WTC11 (cell line): ENCODE data around the gene FCHSD2. TPM values are rescaled to one million over a fixed set of nuclear protein-coding genes. Genes with fewer than 3 reads are reported as not detected.

Source experiments
- ATAC-seq: fragments of 200-7000 bp; cut with Tn5 transposase; 2 replicates; pipeline ENCODE4 v1.10.0; 2021; ENCODE audit warnings: mild to moderate bottlenecking, moderate library complexity
- CTCF ChIA-PET: fragments of 300-600 bp; sonication (Branson Sonifier 250); formaldehyde crosslinking; loops from one replicate; lab custom pipeline; 2021; ENCODE audit warnings: antibody characterized with exemption; lab: Charles Lee
- POLR2A ChIA-PET: fragments of 350-600 bp; sonication (Branson Sonifier 250); formaldehyde crosslinking; loops from one replicate; lab custom pipeline; 2021; ENCODE audit warnings: antibody characterized with exemption; lab: Charles Lee
- DNase-seq: peaks from one replicate; pipeline ENCODE4 v3.0.0; 2021; ENCODE audit warnings: low spot score
- H3K27ac Mint-ChIP-seq: 2 replicates; pipeline ENCODE4 v1.8.0; 2021; ENCODE audit warnings: mixed read lengths
- H3K27me3 Mint-ChIP-seq: 2 replicates; pipeline ENCODE4 v1.8.0; 2021; ENCODE audit warnings: low read depth, mild to moderate bottlenecking, moderate library complexity, mixed read lengths
- H3K36me3 Mint-ChIP-seq: 2 replicates; pipeline ENCODE4 v1.8.0; 2021; ENCODE audit warnings: mixed read lengths
- H3K4me1 Mint-ChIP-seq: 2 replicates; pipeline ENCODE4 v1.8.0; 2022; ENCODE audit warnings: mixed read lengths
- H3K4me3 Mint-ChIP-seq: 2 replicates; pipeline ENCODE4 v1.8.0; 2021; ENCODE audit warnings: mild to moderate bottlenecking, moderate library complexity, mixed read lengths
- H3K9me3 Mint-ChIP-seq: 2 replicates; pipeline ENCODE4 v1.8.0; 2021; ENCODE audit warnings: mixed read lengths
- CBFB ChIP-seq: sonication (generic); formaldehyde crosslinking; IDR thresholded peaks from 2 replicates; pipeline ENCODE4 v1.8.1; 2022; ENCODE audit warnings: mild to moderate bottlenecking, low read depth, missing genetic modification reagents
- ELF4 ChIP-seq: sonication (generic); formaldehyde crosslinking; IDR thresholded peaks from 2 replicates; pipeline ENCODE4 v1.8.1; 2022; ENCODE audit warnings: low read depth, mild to moderate bottlenecking, moderate library complexity, missing genetic modification reagents
- ETV6 ChIP-seq: sonication (generic); formaldehyde crosslinking; IDR thresholded peaks from 2 replicates; pipeline ENCODE4 v1.8.1; 2022; ENCODE audit warnings: mild to moderate bottlenecking, missing genetic modification reagents
- HMGA2 ChIP-seq: fragments of 250-450 bp; sonication (Bioruptor Pico); IDR thresholded peaks from 2 replicates; pipeline ENCODE4 v1.4.0; 2021; ENCODE audit warnings: mild to moderate bottlenecking, moderate library complexity
- MYBL2 ChIP-seq: sonication (generic); formaldehyde crosslinking; IDR thresholded peaks from 2 replicates; pipeline ENCODE4 v1.8.1; 2023; ENCODE audit warnings: mild to moderate bottlenecking, moderate library complexity, missing genetic modification reagents
- PRRX2 ChIP-seq: fragments of 250-450 bp; sonication (Bioruptor Pico); IDR thresholded peaks from 2 replicates; pipeline ENCODE4 v1.8.0; 2021; ENCODE audit warnings: mild to moderate bottlenecking
- RORB ChIP-seq: fragments of 250-450 bp; sonication (Bioruptor Pico); IDR thresholded peaks from 2 replicates; pipeline ENCODE4 v1.9.0; 2021; ENCODE audit warnings: mild to moderate bottlenecking
- SP1 ChIP-seq: sonication (generic); formaldehyde crosslinking; conservative IDR thresholded peaks from 2 replicates; pipeline ENCODE4 v1.8.1; 2022; ENCODE audit warnings: missing genetic modification reagents
- TCF7 ChIP-seq: sonication (generic); formaldehyde crosslinking; IDR thresholded peaks from 2 replicates; pipeline ENCODE4 v1.8.0; 2022; ENCODE audit warnings: mild to moderate bottlenecking, low read depth, missing genetic modification reagents, moderate library complexity
- ZNF121 ChIP-seq: sonication (generic); formaldehyde crosslinking; IDR thresholded peaks from 2 replicates; pipeline ENCODE4 v1.8.0; 2023; ENCODE audit warnings: missing genetic modification reagents
- ZNF219 ChIP-seq: sonication (generic); formaldehyde crosslinking; IDR thresholded peaks from 2 replicates; pipeline ENCODE4 v1.8.0; 2023; ENCODE audit warnings: missing genetic modification reagents, mild to moderate bottlenecking, borderline replicate concordance
- ZNF317 ChIP-seq: sonication (generic); formaldehyde crosslinking; IDR thresholded peaks from 2 replicates; pipeline ENCODE4 v1.8.1; 2023; ENCODE audit warnings: low read depth, mild to moderate bottlenecking, moderate library complexity, missing genetic modification reagents, borderline replicate concordance
- ZNF396 ChIP-seq: fragments of 250-450 bp; sonication (Bioruptor Pico); IDR thresholded peaks from 2 replicates; pipeline ENCODE4 v1.8.0; 2021; ENCODE audit warnings: mild to moderate bottlenecking, moderate library complexity, borderline replicate concordance
- ZNF423 ChIP-seq: fragments of 250-450 bp; sonication (Bioruptor Pico); IDR thresholded peaks from 2 replicates; pipeline ENCODE4 v2.1.2; 2022; ENCODE audit warnings: mild to moderate bottlenecking, moderate library complexity
- total RNA-seq: library from RNA; stranded (reverse); gene quantifications from 3 replicates; pipeline ENCODE4 v1.2.3, GENCODE V29; 2021
- TF ChIP-seq, protein P1 (sequence below): fragments of 250-450 bp; sonication (Bioruptor Pico); IDR thresholded peaks from 2 replicates; pipeline ENCODE4 v1.9.0; 2021; ENCODE audit warnings: mild to moderate bottlenecking, borderline replicate concordance
- TF ChIP-seq, protein P2 (sequence below): sonication (generic); formaldehyde crosslinking; IDR thresholded peaks from 2 replicates; pipeline ENCODE4 v1.8.1; 2023; ENCODE audit warnings: mild to moderate bottlenecking, missing genetic modification reagents
- TF ChIP-seq, protein P3 (sequence below): sonication (generic); formaldehyde crosslinking; IDR thresholded peaks from 2 replicates; pipeline ENCODE4 v1.8.1; 2023; ENCODE audit warnings: mild to moderate bottlenecking, missing genetic modification reagents, moderate library complexity
- TF ChIP-seq, protein P4 (sequence below): fragments of 250-450 bp; sonication (Bioruptor Pico); conservative IDR thresholded peaks from 2 replicates; pipeline ENCODE4 v1.9.0; 2021; ENCODE audit warnings: mild to moderate bottlenecking
- TF ChIP-seq, protein P5 (sequence below): sonication (generic); formaldehyde crosslinking; IDR thresholded peaks from 2 replicates; pipeline ENCODE4 v1.8.0; 2022; ENCODE audit warnings: mild to moderate bottlenecking, missing genetic modification reagents

The FCHSD2 gene
- total RNA-seq, 1 experiment from 2014 or later = 10.1 TPM

DNA sequence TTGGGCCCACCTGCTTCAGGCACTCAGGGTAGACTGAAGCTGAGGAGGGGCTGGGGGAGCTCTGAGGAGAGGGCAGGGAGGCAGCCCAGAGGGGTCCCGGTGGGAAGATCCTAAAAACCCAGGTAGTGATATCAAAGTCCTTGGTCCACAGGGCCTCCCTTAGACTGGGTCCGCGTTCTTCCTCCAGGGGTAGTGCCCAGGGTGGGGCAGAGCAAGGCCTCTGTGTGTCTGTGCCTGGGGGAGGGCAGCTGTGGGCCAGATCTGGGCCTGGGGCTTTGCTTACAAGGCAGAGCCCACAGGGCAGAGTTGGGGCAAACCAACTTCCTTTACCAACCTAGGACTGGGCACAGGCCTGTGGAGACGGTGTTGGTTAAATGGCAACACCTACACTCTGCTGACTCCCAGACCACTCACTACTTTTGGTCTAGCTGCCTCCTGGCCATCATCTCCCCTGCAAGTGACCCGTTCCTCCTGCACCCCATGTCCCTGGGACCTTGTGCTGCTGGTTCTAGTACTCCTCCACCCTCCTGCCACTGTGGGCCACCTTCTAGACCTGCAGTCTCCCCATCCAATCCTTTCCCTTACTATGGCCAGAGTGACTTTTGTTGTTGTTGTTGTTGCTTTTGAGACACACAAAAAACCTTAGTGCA, 312.1 kb downstream of the FCHSD2 start:
- Mint-ChIP-seq H3K27ac (no peak overlapping the region), H3K27me3 (peaks cover 6% of the 10 kb centered on the region), H3K36me3 (no peaks in the 10 kb centered on the region), H3K4me3 (no peak overlapping the region), H3K9me3 (no peaks in the 10 kb centered on the region), H3K4me1 (peaks cover 9% of the 10 kb centered on the region)
- no peak for DNase-seq
- ChIA-PET CTCF (interaction anchor here (0.8 to 8.7 kb wide), 4 partner anchors 105 to 358 kb away, joined by 3 to 83 read pairs (median 3); partner anchors contain the start of gene FCHSD2), POLR2A (no interaction called here)
- no peak for TF ChIP-seq ZNF423 (CRISPR knock-in tag)
- TF ChIP-seq ETV6 (CRISPR knock-in tag) = no peak
- TF ChIP-seq, protein P1, sequence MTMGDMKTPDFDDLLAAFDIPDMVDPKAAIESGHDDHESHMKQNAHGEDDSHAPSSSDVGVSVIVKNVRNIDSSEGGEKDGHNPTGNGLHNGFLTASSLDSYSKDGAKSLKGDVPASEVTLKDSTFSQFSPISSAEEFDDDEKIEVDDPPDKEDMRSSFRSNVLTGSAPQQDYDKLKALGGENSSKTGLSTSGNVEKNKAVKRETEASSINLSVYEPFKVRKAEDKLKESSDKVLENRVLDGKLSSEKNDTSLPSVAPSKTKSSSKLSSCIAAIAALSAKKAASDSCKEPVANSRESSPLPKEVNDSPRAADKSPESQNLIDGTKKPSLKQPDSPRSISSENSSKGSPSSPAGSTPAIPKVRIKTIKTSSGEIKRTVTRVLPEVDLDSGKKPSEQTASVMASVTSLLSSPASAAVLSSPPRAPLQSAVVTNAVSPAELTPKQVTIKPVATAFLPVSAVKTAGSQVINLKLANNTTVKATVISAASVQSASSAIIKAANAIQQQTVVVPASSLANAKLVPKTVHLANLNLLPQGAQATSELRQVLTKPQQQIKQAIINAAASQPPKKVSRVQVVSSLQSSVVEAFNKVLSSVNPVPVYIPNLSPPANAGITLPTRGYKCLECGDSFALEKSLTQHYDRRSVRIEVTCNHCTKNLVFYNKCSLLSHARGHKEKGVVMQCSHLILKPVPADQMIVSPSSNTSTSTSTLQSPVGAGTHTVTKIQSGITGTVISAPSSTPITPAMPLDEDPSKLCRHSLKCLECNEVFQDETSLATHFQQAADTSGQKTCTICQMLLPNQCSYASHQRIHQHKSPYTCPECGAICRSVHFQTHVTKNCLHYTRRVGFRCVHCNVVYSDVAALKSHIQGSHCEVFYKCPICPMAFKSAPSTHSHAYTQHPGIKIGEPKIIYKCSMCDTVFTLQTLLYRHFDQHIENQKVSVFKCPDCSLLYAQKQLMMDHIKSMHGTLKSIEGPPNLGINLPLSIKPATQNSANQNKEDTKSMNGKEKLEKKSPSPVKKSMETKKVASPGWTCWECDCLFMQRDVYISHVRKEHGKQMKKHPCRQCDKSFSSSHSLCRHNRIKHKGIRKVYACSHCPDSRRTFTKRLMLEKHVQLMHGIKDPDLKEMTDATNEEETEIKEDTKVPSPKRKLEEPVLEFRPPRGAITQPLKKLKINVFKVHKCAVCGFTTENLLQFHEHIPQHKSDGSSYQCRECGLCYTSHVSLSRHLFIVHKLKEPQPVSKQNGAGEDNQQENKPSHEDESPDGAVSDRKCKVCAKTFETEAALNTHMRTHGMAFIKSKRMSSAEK (CRISPR knock-in tag) = no peak
- TF ChIP-seq TCF7 (CRISPR knock-in tag) = no peak
- TF ChIP-seq ZNF396 (CRISPR knock-in tag) = no peak
- TF ChIP-seq ZNF121 (CRISPR knock-in tag) = no peak
- no peak for ATAC-seq

DNA sequence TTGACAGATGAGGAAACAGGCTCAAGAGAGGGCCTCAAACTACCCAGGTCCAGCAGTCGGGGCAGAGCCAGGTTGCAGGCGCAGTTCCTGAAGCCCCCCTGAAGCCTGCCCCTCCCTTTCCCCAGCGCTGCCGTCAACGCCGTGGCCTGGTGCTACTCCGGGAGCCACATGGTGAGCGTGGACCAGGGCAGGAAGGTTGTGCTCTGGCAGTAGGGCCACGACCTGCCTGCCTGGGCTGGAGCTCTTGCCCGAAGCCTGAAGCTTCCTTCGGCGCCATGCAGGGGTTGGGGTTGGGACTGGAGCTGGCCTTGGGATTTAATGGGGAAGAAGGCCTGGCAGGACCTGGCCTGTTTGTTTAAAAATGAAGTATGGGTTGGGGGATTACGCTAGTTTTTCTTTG, 312.9 kb downstream of the FCHSD2 start:
- H3K4me1 Mint-ChIP-seq = peaks cover 9% of the 10 kb centered on the region
- TF ChIP-seq, protein P2, sequence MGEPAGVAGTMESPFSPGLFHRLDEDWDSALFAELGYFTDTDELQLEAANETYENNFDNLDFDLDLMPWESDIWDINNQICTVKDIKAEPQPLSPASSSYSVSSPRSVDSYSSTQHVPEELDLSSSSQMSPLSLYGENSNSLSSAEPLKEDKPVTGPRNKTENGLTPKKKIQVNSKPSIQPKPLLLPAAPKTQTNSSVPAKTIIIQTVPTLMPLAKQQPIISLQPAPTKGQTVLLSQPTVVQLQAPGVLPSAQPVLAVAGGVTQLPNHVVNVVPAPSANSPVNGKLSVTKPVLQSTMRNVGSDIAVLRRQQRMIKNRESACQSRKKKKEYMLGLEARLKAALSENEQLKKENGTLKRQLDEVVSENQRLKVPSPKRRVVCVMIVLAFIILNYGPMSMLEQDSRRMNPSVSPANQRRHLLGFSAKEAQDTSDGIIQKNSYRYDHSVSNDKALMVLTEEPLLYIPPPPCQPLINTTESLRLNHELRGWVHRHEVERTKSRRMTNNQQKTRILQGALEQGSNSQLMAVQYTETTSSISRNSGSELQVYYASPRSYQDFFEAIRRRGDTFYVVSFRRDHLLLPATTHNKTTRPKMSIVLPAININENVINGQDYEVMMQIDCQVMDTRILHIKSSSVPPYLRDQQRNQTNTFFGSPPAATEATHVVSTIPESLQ = no peak
- TF ChIP-seq, protein P3, sequence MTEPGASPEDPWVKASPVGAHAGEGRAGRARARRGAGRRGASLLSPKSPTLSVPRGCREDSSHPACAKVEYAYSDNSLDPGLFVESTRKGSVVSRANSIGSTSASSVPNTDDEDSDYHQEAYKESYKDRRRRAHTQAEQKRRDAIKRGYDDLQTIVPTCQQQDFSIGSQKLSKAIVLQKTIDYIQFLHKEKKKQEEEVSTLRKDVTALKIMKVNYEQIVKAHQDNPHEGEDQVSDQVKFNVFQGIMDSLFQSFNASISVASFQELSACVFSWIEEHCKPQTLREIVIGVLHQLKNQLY (CRISPR knock-in tag) = no peak
- TF ChIP-seq CBFB = no peak
- TF ChIP-seq, all 79 proteins: peak for 0
- ChIA-PET POLR2A (no interaction called here), CTCF (interaction anchor here (0.8 to 8.7 kb wide), 4 partner anchors 104 to 358 kb away, joined by 3 to 83 read pairs (median 3); partner anchors contain the start of gene FCHSD2)
- Mint-ChIP-seq H3K4me3 (no peak overlapping the region), H3K36me3 (no peaks in the 10 kb centered on the region), H3K27ac (no peak overlapping the region), H3K27me3 (peaks cover 11% of the 10 kb centered on the region), H3K9me3 (no peaks in the 10 kb centered on the region)
- DNase-seq (no peak), ATAC-seq (no peak)

DNA sequence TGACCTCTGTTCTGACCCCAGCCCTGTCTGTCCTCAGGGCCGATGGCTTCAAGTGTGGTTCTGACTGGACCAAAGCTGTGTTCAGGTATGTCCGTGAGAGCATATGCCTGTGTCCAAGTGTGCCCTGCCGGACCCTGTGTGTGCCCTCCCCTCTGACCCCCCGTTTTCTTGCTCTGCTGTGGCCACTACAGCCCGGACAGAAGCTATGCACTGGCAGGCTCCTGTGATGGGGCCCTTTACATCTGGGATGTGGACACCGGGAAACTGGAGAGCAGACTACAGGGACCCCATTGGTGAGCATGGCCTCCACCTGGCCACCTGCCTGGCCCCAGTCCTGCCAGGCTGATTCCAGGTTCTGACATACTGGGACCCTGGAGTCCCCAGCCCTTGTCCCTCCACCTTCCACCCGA, 313.4 kb downstream of the FCHSD2 start:
- ATAC-seq (no peak), DNase-seq (no peak)
- Mint-ChIP-seq H3K9me3 (no peaks in the 10 kb centered on the region), H3K4me3 (no peak overlapping the region), H3K27me3 (peaks cover 16% of the 10 kb centered on the region), H3K36me3 (no peaks in the 10 kb centered on the region), H3K27ac (no peak overlapping the region; the same call in 1 of the 2 replicates), H3K4me1 (peaks cover 9% of the 10 kb centered on the region)
- POLR2A ChIA-PET = no interaction called here
- TF ChIP-seq CBFB (no peak), ZNF317 (CRISPR knock-in tag) (no peak), ELF4 (CRISPR knock-in tag) (no peak), ZNF219 (CRISPR knock-in tag) (no peak), PRRX2 (CRISPR knock-in tag) (no peak), HMGA2 (CRISPR knock-in tag) (no peak), RORB (CRISPR knock-in tag) (no peak), MYBL2 (CRISPR knock-in tag) (no peak), SP1 (CRISPR knock-in tag) (no peak)
- TF ChIP-seq, protein P4, sequence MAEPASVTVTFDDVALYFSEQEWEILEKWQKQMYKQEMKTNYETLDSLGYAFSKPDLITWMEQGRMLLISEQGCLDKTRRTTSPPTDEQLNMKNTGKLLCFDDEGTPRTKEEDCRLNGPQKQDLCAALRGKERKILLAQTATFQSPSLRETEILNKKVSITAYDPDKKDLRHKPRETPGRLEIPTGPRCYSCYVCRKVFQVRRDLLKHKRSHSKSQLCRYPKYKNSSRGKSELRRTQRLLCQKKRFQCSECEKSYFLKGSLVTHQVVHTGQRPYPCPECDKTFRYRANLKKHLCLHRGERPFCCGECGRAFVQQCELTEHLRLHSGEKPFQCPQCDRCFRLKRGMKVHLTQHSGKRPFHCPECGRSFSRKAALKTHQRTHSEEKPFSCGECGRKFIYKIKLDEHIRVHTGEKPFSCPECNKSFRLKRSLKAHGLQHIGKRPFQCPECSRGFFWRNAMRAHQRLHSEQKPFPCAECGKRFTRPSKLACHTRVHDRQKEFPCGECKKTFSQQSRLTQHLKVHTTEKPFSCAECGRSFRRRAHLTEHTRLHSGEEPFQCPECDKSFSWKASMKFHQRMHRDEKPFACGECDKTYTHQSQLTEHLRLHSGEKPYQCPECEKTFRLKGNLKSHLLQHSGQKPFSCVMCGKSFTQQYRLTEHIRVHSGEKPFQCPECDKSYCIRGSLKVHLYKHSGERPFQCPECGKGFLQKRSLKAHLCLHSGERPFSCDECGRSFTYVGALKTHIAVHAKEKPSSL = no peak
- TF ChIP-seq, protein P5, sequence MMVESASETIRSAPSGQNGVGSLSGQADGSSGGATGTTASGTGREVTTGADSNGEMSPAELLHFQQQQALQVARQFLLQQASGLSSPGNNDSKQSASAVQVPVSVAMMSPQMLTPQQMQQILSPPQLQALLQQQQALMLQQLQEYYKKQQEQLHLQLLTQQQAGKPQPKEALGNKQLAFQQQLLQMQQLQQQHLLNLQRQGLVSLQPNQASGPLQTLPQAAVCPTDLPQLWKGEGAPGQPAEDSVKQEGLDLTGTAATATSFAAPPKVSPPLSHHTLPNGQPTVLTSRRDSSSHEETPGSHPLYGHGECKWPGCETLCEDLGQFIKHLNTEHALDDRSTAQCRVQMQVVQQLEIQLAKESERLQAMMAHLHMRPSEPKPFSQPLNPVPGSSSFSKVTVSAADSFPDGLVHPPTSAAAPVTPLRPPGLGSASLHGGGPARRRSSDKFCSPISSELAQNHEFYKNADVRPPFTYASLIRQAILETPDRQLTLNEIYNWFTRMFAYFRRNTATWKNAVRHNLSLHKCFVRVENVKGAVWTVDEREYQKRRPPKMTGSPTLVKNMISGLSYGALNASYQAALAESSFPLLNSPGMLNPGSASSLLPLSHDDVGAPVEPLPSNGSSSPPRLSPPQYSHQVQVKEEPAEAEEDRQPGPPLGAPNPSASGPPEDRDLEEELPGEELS (CRISPR knock-in tag) = no peak
- CTCF ChIA-PET = interaction anchor here (0.6 to 8.7 kb wide), 5 partner anchors 16 to 357 kb away, joined by 3 to 83 read pairs (median 3); no protein-coding TSS in a partner anchor
